GM23338 (cell line): ENCODE results near the gene GRIN2A. TPM values are rescaled to one million over a fixed set of nuclear protein-coding genes. Genes with fewer than 3 reads are reported as not detected.

ENCODE experiments used
- ATAC-seq: fragments of 200-7000 bp; cut with Tn5 transposase; 3 replicates; pipeline ENCODE4 v1.9.1; 2020
- DNase-seq: peaks from one replicate; pipeline ENCODE4 v3.0.0-alpha.2; 2015; ENCODE audit warnings: low spot score
- H2AFZ ChIP-seq: fragments of 200-600 bp; sonication (generic); 2 replicates; pipeline ENCODE4 v1.8.0; 2016; ENCODE audit warnings: antibody characterized with exemption, mild to moderate bottlenecking, moderate library complexity
- H3F3A ChIP-seq: fragments of 200-600 bp; sonication (generic); replicated peaks from 2 replicates; pipeline ENCODE4 v1.8.0; 2017; ENCODE audit warnings: antibody characterized with exemption, mixed run types, low read depth
- H3K27ac ChIP-seq: fragments of 200-600 bp; sonication (generic); 2 replicates; pipeline ENCODE4 v1.6.1; 2016; ENCODE audit warnings: low read depth
- H3K27me3 ChIP-seq: fragments of 200-600 bp; sonication (generic); 2 replicates; pipeline ENCODE4 v1.8.0; 2016; ENCODE audit warnings: mild to moderate bottlenecking, mixed run types, moderate library complexity; ENCODE audit not compliant: insufficient read depth
- H3K36me3 ChIP-seq: fragments of 200-600 bp; sonication (generic); 2 replicates; pipeline ENCODE4 v1.8.0; 2016; ENCODE audit warnings: mild to moderate bottlenecking; ENCODE audit not compliant: insufficient read depth
- H3K4me1 ChIP-seq: fragments of 200-600 bp; sonication (generic); 2 replicates; pipeline ENCODE4 v1.8.0; 2016; ENCODE audit warnings: mild to moderate bottlenecking, moderate library complexity; ENCODE audit not compliant: insufficient read depth
- H3K4me2 ChIP-seq: fragments of 200-600 bp; sonication (generic); 2 replicates; pipeline ENCODE4 v1.7.1; 2017; ENCODE audit warnings: mixed run types
- H3K4me3 ChIP-seq: fragments of 200-600 bp; sonication (generic); 2 replicates; pipeline ENCODE4 v1.6.1; 2016; ENCODE audit warnings: mixed run types
- H3K79me2 ChIP-seq: fragments of 200-600 bp; sonication (generic); replicated peaks from 2 replicates; pipeline ENCODE4 v1.8.0; 2017; ENCODE audit warnings: mild to moderate bottlenecking; ENCODE audit not compliant: insufficient read depth
- H3K9me2 ChIP-seq: fragments of 200-600 bp; sonication (generic); 2 replicates; pipeline ENCODE4 v1.8.0; 2017; ENCODE audit not compliant: insufficient read depth
- H4K20me1 ChIP-seq: fragments of 200-600 bp; sonication (generic); replicated peaks from 2 replicates; pipeline ENCODE4 v1.8.0; 2017; ENCODE audit warnings: mild to moderate bottlenecking; ENCODE audit not compliant: insufficient read depth
- H3K27ac Mint-ChIP-seq: 2 replicates; pipeline ENCODE4 v1.8.0; 2020; ENCODE audit warnings: inconsistent platforms, mild to moderate bottlenecking, moderate library complexity, mixed read lengths
- H3K27me3 Mint-ChIP-seq: 3 replicates; pipeline ENCODE4 v1.8.0; 2022; ENCODE audit warnings: low read depth, mild to moderate bottlenecking, moderate library complexity, mixed read lengths, inconsistent platforms; ENCODE audit not compliant: insufficient read depth, poor library complexity
- H3K36me3 Mint-ChIP-seq: 3 replicates; pipeline ENCODE4 v1.8.0; 2021; ENCODE audit warnings: low read depth, mild to moderate bottlenecking, inconsistent platforms, moderate library complexity, mixed read lengths
- H3K4me1 Mint-ChIP-seq: 3 replicates; pipeline ENCODE4 v1.8.0; 2020; ENCODE audit warnings: mild to moderate bottlenecking, inconsistent platforms, mixed read lengths
- H3K4me3 Mint-ChIP-seq: 3 replicates; pipeline ENCODE4 v1.8.0; 2021; ENCODE audit warnings: moderate library complexity, mild to moderate bottlenecking, inconsistent platforms, mixed read lengths
- H3K9me3 Mint-ChIP-seq: 3 replicates; pipeline ENCODE4 v1.8.0; 2020; ENCODE audit warnings: moderate library complexity, mild to moderate bottlenecking, inconsistent platforms, mixed read lengths
- JUNB ChIP-seq: IDR thresholded peaks from one replicate; pipeline ENCODE4 v1.6.1; 2016; ENCODE audit warnings: antibody characterized with exemption; ENCODE audit not compliant: unreplicated experiment
- polyA plus RNA-seq: library from polyadenylated mRNA; unstranded; fragments of >200 nt; fragmentation: Nextera tagmentation; extraction: Ambion mirVana; gene quantifications from 2 replicates; pipeline ENCODE4 v1.2.1, GENCODE V29; 2016
- total RNA-seq: library from RNA; depleted of rRNA; stranded (reverse); fragments of >200 nt; shearing (Covaris generic); gene quantifications from 2 replicates; pipeline ENCODE4 v1.2.3, GENCODE V29; 2014
- TF ChIP-seq, protein P1 (sequence below): fragments of 250-450 bp; sonication (Bioruptor Pico); IDR thresholded peaks from 2 replicates; pipeline ENCODE4 v1.5.0; 2020; ENCODE audit warnings: mild to moderate bottlenecking, moderate library complexity
- TF ChIP-seq, protein P2 (sequence below): IDR thresholded peaks from one replicate; pipeline ENCODE4 v1.6.1; 2018; ENCODE audit warnings: antibody characterized with exemption; ENCODE audit not compliant: unreplicated experiment
- TF ChIP-seq, protein P3 (sequence below), 2 experiments: fragments of 200-600 bp in 1 of 2; sonication (generic) in 1 of 2; conservative IDR thresholded peaks; 2 replicates each; pipeline versions ENCODE4 v1.5.1 to v1.6.1; 2016 to 2017; ENCODE audit warnings: antibody characterized with exemption in 2 of 2, low read depth in 2 of 2, mild to moderate bottlenecking in 2 of 2, moderate library complexity in 1 of 2

The GRIN2A gene
- total and polyA plus RNA-seq, 2 experiments from 2014 or later: 0.89 to 5.1 TPM

DNA sequence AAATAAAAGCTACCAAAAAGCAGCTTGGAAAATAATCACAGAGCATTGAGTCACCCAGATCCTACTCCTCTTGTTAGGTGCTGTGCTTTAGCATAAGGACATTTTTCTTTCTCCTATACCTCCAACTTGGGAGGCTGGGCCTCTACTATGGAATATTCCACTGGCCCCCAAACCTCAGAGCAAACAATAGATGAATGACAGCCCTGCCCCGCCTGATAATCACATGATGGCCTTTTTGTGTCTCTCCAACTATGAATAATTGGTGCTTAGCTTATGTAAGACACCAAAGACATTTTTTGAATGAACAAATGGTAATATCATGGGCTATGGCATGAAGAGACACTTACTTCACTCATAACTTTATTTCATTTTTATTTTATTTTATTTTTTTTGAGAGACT lies 250.2 kb downstream of the GRIN2A start (continued):
- TF ChIP-seq, protein P1, sequence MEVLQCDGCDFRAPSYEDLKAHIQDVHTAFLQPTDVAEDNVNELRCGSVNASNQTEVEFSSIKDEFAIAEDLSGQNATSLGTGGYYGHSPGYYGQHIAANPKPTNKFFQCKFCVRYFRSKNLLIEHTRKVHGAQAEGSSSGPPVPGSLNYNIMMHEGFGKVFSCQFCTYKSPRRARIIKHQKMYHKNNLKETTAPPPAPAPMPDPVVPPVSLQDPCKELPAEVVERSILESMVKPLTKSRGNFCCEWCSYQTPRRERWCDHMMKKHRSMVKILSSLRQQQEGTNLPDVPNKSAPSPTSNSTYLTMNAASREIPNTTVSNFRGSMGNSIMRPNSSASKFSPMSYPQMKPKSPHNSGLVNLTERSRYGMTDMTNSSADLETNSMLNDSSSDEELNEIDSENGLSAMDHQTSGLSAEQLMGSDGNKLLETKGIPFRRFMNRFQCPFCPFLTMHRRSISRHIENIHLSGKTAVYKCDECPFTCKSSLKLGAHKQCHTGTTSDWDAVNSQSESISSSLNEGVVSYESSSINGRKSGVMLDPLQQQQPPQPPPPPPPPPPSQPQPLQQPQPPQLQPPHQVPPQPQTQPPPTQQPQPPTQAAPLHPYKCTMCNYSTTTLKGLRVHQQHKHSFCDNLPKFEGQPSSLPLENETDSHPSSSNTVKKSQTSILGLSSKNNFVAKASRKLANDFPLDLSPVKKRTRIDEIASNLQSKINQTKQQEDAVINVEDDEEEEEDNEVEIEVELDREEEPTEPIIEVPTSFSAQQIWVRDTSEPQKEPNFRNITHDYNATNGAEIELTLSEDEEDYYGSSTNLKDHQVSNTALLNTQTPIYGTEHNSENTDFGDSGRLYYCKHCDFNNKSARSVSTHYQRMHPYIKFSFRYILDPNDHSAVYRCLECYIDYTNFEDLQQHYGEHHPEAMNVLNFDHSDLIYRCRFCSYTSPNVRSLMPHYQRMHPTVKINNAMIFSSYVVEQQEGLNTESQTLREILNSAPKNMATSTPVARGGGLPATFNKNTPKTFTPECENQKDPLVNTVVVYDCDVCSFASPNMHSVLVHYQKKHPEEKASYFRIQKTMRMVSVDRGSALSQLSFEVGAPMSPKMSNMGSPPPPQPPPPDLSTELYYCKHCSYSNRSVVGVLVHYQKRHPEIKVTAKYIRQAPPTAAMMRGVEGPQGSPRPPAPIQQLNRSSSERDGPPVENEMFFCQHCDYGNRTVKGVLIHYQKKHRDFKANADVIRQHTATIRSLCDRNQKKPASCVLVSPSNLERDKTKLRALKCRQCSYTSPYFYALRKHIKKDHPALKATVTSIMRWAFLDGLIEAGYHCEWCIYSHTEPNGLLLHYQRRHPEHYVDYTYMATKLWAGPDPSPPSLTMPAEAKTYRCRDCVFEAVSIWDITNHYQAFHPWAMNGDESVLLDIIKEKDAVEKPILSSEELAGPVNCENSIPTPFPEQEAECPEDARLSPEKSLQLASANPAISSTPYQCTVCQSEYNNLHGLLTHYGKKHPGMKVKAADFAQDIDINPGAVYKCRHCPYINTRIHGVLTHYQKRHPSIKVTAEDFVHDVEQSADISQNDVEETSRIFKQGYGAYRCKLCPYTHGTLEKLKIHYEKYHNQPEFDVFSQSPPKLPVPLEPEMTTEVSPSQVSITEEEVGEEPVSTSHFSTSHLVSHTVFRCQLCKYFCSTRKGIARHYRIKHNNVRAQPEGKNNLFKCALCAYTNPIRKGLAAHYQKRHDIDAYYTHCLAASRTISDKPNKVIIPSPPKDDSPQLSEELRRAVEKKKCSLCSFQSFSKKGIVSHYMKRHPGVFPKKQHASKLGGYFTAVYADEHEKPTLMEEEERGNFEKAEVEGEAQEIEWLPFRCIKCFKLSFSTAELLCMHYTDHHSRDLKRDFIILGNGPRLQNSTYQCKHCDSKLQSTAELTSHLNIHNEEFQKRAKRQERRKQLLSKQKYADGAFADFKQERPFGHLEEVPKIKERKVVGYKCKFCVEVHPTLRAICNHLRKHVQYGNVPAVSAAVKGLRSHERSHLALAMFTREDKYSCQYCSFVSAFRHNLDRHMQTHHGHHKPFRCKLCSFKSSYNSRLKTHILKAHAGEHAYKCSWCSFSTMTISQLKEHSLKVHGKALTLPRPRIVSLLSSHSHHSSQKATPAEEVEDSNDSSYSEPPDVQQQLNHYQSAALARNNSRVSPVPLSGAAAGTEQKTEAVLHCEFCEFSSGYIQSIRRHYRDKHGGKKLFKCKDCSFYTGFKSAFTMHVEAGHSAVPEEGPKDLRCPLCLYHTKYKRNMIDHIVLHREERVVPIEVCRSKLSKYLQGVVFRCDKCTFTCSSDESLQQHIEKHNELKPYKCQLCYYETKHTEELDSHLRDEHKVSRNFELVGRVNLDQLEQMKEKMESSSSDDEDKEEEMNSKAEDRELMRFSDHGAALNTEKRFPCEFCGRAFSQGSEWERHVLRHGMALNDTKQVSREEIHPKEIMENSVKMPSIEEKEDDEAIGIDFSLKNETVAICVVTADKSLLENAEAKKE: no peak
- TF ChIP-seq, protein P2, sequence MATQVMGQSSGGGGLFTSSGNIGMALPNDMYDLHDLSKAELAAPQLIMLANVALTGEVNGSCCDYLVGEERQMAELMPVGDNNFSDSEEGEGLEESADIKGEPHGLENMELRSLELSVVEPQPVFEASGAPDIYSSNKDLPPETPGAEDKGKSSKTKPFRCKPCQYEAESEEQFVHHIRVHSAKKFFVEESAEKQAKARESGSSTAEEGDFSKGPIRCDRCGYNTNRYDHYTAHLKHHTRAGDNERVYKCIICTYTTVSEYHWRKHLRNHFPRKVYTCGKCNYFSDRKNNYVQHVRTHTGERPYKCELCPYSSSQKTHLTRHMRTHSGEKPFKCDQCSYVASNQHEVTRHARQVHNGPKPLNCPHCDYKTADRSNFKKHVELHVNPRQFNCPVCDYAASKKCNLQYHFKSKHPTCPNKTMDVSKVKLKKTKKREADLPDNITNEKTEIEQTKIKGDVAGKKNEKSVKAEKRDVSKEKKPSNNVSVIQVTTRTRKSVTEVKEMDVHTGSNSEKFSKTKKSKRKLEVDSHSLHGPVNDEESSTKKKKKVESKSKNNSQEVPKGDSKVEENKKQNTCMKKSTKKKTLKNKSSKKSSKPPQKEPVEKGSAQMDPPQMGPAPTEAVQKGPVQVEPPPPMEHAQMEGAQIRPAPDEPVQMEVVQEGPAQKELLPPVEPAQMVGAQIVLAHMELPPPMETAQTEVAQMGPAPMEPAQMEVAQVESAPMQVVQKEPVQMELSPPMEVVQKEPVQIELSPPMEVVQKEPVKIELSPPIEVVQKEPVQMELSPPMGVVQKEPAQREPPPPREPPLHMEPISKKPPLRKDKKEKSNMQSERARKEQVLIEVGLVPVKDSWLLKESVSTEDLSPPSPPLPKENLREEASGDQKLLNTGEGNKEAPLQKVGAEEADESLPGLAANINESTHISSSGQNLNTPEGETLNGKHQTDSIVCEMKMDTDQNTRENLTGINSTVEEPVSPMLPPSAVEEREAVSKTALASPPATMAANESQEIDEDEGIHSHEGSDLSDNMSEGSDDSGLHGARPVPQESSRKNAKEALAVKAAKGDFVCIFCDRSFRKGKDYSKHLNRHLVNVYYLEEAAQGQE: no peak

DNA sequence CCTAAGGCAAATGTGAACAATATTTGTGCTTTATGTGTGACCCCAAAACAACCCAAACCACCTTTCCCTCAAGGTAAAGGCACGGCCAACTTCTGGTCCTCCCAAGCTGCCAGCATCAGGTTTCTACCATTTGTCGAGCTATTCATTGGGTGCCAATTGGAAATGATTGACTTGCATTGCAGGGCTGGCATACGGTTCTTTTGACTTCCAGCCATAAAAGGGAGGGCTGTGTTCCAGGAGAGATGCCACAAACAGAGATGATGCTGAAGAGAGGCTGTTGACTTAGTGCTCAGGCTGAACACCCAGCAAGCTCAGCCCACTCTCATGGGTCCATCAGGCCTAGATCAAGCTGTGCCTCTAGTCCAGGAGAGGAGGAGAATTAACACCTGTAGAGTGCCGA lies 252.4 kb downstream of the GRIN2A start:
- Histone ChIP-seq H3F3A (no peaks in the 10 kb centered on the region), H3K4me2 (no peak overlapping the region), H3K79me2 (no peaks in the 10 kb centered on the region), H3K36me3 (no peaks in the 10 kb centered on the region), H3K9me2 (peaks cover 11% of the 10 kb centered on the region; the same call in 1 of the 2 replicates), H3K27ac (no peak overlapping the region), H3K4me3 (no peak overlapping the region), H3K27me3 (no peaks in the 10 kb centered on the region), H3K4me1 (no peaks in the 10 kb centered on the region), H2AFZ (no peak overlapping the region), H4K20me1 (no peaks in the 10 kb centered on the region)
- DNase-seq (no peak), ATAC-seq (no peak)
- Mint-ChIP-seq H3K9me3 (no peaks in the 10 kb centered on the region), H3K27ac (no peak overlapping the region), H3K4me3 (no peak overlapping the region), H3K27me3 (peaks cover 4% of the 10 kb centered on the region), H3K4me1 (peaks cover 6% of the 10 kb centered on the region), H3K36me3 (no peaks in the 10 kb centered on the region)
- TF ChIP-seq, protein P3, sequence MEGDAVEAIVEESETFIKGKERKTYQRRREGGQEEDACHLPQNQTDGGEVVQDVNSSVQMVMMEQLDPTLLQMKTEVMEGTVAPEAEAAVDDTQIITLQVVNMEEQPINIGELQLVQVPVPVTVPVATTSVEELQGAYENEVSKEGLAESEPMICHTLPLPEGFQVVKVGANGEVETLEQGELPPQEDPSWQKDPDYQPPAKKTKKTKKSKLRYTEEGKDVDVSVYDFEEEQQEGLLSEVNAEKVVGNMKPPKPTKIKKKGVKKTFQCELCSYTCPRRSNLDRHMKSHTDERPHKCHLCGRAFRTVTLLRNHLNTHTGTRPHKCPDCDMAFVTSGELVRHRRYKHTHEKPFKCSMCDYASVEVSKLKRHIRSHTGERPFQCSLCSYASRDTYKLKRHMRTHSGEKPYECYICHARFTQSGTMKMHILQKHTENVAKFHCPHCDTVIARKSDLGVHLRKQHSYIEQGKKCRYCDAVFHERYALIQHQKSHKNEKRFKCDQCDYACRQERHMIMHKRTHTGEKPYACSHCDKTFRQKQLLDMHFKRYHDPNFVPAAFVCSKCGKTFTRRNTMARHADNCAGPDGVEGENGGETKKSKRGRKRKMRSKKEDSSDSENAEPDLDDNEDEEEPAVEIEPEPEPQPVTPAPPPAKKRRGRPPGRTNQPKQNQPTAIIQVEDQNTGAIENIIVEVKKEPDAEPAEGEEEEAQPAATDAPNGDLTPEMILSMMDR (conservative IDR thresholded peaks at IDR 0.05; ENCODE audit: low read depth in 2 of 2): no peak
- TF ChIP-seq JUNB: no peak
